Testis (tissue), 3 donors: Measurements from ENCODE around the gene FCRL6. TPM values are rescaled to one million over a fixed set of nuclear protein-coding genes. Genes with fewer than 3 reads are reported as not detected.

ENCODE experiments used
- DNase-seq: peaks from one replicate; pipeline ENCODE4 v3.0.0-alpha.2; 2019
- H3K27ac ChIP-seq, 2 donors: fragments of 200-600 bp; sonication (generic); one replicate each; pipeline ENCODE4 v1.5.1; 2019
- H3K27me3 ChIP-seq: fragments of 200-600 bp; sonication (generic); one replicate; pipeline ENCODE4 v1.5.1; 2019
- H3K36me3 ChIP-seq: fragments of 200-600 bp; sonication (generic); one replicate; pipeline ENCODE4 v1.5.1; 2017; ENCODE audit warnings: low read depth; ENCODE audit errors: missing control alignments
- H3K4me1 ChIP-seq: fragments of 200-600 bp; sonication (generic); one replicate; pipeline ENCODE4 v1.5.1; 2019
- H3K4me3 ChIP-seq, 2 donors: fragments of 200-600 bp; sonication (generic); one replicate each; pipeline ENCODE4 v1.5.1; 2017 to 2019
- H3K9me3 ChIP-seq: fragments of 200-600 bp; sonication (generic); one replicate; pipeline ENCODE4 v1.5.1; 2017
- POLR2A ChIP-seq: fragments of 450-650 bp; IDR thresholded peaks from one replicate; pipeline ENCODE4 v1.6.1; 2017; ENCODE audit warnings: antibody characterized with exemption, mild to moderate bottlenecking, moderate library complexity
- WGBS, 2 donors: methylation state at CpG; one replicate each; pipeline ENCODE4 v1.1.5; 2018; 5-methylcytosine and 5-hydroxymethylcytosine counted together
- intact Hi-C: fragments of 100-400 bp; cut with DNase I; formaldehyde crosslinking; loops from one replicate; pipeline ENCODE4 v1.15.1; 2023; ENCODE audit warnings: low total_unique reads
- polyA plus RNA-seq: library from polyadenylated mRNA; stranded (reverse); fragments of 350-450 nt; fragmentation: Illumina TruSeq; extraction: RNeasy Lipid Tissue Mini Kit (QIAGEN cat#74804); gene quantifications from one replicate; pipeline ENCODE4 v1.2.3, GENCODE V29; 2014; ENCODE audit warnings: low read depth, low replicate concordance; ENCODE audit not compliant: insufficient read depth
- total RNA-seq, 2 donors: library from RNA; depleted of rRNA; stranded (reverse); fragments of >200 nt; gene quantifications; one replicate each; pipeline ENCODE4 v1.2.3, GENCODE V29; 2016
- TF ChIP-seq, protein P1 (sequence below), 3 experiments: fragments of 450-650 bp in 2 of 3; fragments of 200-600 bp in 1 of 3; sonication (generic) in 1 of 3; IDR thresholded peaks; one replicate each; pipeline ENCODE4 v1.5.1; 2016 to 2019; ENCODE audit warnings: antibody characterized with exemption in 3 of 3, mild to moderate bottlenecking in 2 of 3, moderate library complexity in 1 of 3

FCRL6 gene
- total and polyA plus RNA-seq, 3 donors from 2014 or later = 0.56 to 1.3 TPM; not detected in 1

DNA sequence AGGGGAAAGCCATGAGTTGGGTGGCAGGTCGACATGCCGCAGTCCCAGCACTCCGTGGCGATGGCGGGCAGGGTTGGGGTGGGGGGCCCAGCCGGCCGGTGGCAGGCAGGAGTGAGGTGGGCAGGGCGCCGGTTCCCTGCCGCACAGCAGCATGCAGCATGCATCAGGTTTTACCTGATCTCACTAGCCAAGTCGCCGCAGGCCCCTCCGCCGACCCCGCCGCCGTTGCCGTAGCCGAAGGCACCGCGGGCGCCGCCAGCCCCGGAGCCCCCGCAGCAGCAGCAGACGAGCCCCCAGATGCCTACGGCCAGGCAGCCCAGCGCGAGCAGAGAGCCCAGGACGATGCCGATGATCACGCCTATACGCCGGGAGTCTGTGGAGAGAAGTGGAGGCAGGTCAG, 53.5 kb downstream of the FCRL6 start:
- no peak for DNase-seq
- Histone ChIP-seq H3K4me3 (no peak overlapping the region), H3K36me3 (no peaks in the 10 kb centered on the region), H3K27ac (no peak overlapping the region), H3K4me1 (peaks cover 8% of the 10 kb centered on the region), H3K9me3 (no peaks in the 10 kb centered on the region), H3K27me3 (no peaks in the 10 kb centered on the region)
- 56 to 61% methylated on average over 28 to 34 of the region's 34 CpGs for WGBS, 2 donors
- TF ChIP-seq, protein P1, sequence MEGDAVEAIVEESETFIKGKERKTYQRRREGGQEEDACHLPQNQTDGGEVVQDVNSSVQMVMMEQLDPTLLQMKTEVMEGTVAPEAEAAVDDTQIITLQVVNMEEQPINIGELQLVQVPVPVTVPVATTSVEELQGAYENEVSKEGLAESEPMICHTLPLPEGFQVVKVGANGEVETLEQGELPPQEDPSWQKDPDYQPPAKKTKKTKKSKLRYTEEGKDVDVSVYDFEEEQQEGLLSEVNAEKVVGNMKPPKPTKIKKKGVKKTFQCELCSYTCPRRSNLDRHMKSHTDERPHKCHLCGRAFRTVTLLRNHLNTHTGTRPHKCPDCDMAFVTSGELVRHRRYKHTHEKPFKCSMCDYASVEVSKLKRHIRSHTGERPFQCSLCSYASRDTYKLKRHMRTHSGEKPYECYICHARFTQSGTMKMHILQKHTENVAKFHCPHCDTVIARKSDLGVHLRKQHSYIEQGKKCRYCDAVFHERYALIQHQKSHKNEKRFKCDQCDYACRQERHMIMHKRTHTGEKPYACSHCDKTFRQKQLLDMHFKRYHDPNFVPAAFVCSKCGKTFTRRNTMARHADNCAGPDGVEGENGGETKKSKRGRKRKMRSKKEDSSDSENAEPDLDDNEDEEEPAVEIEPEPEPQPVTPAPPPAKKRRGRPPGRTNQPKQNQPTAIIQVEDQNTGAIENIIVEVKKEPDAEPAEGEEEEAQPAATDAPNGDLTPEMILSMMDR (IDR thresholded peaks at IDR 0.05) = no peak
- TF ChIP-seq POLR2A = no peak
- intact Hi-C loops = no loop called here

DNA sequence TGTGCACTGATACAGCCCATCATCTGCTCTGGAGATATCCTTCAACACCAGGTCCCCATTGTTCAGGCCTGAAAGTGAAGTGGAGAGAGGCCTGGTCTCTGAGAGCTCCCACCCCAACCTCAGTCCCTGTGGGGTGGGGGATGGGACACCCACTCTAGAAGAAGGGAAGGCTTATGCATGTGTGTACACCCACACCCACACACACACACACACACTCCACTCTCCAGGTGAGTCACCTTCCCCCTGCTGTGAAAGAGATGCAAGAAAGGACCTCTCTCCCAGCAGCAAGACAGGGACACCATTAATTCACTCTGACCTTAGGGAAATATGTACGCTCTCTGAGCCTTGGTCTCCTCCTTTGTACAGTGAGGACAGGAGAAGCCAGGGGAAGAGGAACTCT, 54.4 kb downstream of the FCRL6 start:
- DNase-seq = no peak
- TF ChIP-seq, protein P1 (IDR thresholded peaks at IDR 0.05) = no peak
- TF ChIP-seq POLR2A = no peak
- no peak overlapping the region for H3K4me3 ChIP-seq
- H3K27me3 ChIP-seq = no peaks in the 10 kb centered on the region
- intact Hi-C loops = no loop called here
- 78 to 93% methylated on average over 1 of the region's 1 CpG for WGBS, 2 donors
- H3K4me1 ChIP-seq = peaks cover 8% of the 10 kb centered on the region
- no peak overlapping the region for H3K27ac ChIP-seq
- H3K36me3 ChIP-seq = no peaks in the 10 kb centered on the region
- no peaks in the 10 kb centered on the region for H3K9me3 ChIP-seq

DNA sequence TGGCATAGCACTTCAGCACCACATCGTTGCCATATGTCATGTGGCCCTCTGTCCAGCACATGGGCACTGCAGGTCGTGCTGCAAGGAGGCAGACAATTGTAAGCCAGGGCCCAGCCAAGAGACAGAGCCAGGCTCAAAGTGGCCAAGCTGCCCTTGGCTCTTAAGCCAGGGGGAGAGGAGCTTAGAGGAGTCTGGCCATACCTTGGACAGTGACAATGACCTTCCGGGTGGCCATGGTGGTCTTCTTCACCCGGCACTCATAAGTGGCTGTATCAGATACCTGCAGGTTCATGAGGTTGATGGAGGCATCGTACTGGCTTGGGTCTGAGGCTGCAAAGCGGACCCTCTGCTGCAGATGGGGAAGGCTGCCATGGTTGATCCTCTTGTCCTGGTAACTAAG, 55.7 kb downstream of the FCRL6 start:
- no peak for DNase-seq
- Histone ChIP-seq H3K36me3 (no peaks in the 10 kb centered on the region), H3K4me1 (peaks cover 8% of the 10 kb centered on the region), H3K4me3 (no peak overlapping the region), H3K27ac (no peak overlapping the region), H3K9me3 (no peaks in the 10 kb centered on the region), H3K27me3 (no peaks in the 10 kb centered on the region)
- intact Hi-C loops = no loop called here
- WGBS, 2 donors = 89% methylated on average over 6 of the region's 6 CpGs; no CpG with 5 or more reads in 1 of the 2 donors
- no peak for TF ChIP-seq POLR2A
- TF ChIP-seq, protein P1 (IDR thresholded peaks at IDR 0.05) = no peak

- H3K4me3 ChIP-seq = no peak overlapping the region
- no peaks in the 10 kb centered on the region for H3K9me3 ChIP-seq
- intact Hi-C loops = no loop called here
- H3K4me1 ChIP-seq = peaks cover 3% of the 10 kb centered on the region
- WGBS, 2 donors = 88 to 93% methylated on average over 5 to 7 of the region's 7 CpGs
- no peaks in the 10 kb centered on the region for H3K27me3 ChIP-seq
- H3K27ac ChIP-seq = no peak overlapping the region
- TF ChIP-seq, protein P1 (IDR thresholded peaks at IDR 0.05) = no peak
- TF ChIP-seq POLR2A = no peak
- no peaks in the 10 kb centered on the region for H3K36me3 ChIP-seq
- no peak for DNase-seq
Observed at GRCh38 chr1:159859767-159860322, 57.7 kb downstream of the FCRL6 start.

- Histone ChIP-seq H3K4me1 (peaks cover 3% of the 10 kb centered on the region), H3K27me3 (no peaks in the 10 kb centered on the region), H3K9me3 (no peaks in the 10 kb centered on the region), H3K4me3 (no peak overlapping the region), H3K27ac (no peak overlapping the region), H3K36me3 (no peaks in the 10 kb centered on the region)
- WGBS, 2 donors = 33 to 58% methylated on average over 1 to 3 of the region's 3 CpGs
- TF ChIP-seq, protein P1 (IDR thresholded peaks at IDR 0.05) = no peak
- TF ChIP-seq POLR2A = no peak
- DNase-seq = no peak
- intact Hi-C loops = no loop called here
Observed at GRCh38 chr1:159860456-159860855, 58.3 kb downstream of the FCRL6 start.
